Stimulated activated CD4-positive, alpha-beta T cell treated with anti-CD3 and anti-CD28 coated beads, Interleukin-2, amount 100 ng/mL, for 4 hours (primary cell): ENCODE measurements around the gene MAP3K14.
A peak's percentile ranks its signal among the peaks of the same experiment; 100 is the strongest.

Experiments
- DNase-seq: peaks from one replicate; pipeline ENCODE4 v3.0.0-alpha.2; 2020; ENCODE audit warnings: low read depth

The MAP3K14 gene

DNA sequence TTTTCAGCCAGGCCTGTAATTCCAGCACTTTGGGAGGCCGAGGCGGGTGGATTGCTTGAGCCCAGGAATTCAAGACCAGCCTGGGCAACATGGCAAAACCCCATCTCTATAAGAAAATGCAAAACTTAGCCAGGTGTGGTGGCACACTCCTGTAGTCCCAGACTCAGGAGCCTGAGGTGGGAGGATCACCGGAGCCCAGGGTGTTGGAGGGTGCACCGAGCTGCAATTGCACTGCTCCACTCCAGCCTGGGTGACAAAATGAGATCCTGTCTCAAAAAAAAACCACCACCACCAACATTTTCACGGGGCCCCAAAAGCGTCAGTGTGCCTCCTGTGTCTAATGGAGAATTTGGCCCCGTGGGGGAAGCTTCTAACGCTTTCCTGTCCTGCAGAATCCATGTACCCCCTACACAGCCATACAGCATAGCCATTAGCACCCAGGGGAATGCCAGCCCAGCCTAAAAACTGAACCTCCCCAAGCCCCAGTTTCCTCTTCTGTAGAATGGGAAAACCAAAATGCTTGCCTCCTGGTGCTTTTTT, 22.2 kb upstream of the MAP3K14 start:
- no peak for DNase-seq

DNA sequence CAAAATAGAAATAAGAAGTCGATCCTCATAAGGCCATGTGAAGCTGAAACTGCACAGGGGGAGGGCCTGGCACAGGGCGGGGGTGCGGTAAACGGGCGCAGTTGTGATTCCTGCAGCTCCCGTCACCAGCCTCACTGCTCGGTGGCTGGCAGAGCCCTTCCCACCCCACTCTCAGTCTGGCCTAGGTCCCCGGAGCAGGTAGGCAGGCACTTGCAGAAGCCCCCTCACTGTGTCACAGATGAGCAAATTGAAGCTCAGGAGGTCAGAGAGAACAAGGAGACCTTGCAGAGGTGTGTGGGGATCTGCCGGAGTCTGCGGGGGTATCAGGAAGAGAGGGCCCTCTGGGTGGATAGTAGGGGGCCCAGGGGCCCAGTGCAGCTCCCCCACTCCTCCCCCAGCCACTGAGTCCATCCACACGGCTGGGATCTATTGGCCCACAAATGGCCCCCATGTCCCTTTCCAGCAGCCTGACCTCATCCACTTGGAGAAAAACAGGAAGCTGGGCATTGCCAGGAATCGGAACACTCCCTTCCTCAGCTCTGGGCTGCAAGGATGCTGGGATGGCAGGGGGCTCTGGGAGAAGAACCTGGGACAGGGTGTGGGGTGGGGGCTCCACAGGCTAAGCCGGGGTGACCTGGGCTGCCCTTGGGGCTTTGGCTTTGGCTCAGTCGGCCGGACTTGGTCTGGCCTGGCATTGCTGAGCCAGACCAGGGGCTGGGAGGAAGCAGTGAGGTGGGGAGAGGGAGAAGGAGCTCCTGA, 21.4 kb upstream of the MAP3K14 start:
- DNase-seq, result no peak

DNA sequence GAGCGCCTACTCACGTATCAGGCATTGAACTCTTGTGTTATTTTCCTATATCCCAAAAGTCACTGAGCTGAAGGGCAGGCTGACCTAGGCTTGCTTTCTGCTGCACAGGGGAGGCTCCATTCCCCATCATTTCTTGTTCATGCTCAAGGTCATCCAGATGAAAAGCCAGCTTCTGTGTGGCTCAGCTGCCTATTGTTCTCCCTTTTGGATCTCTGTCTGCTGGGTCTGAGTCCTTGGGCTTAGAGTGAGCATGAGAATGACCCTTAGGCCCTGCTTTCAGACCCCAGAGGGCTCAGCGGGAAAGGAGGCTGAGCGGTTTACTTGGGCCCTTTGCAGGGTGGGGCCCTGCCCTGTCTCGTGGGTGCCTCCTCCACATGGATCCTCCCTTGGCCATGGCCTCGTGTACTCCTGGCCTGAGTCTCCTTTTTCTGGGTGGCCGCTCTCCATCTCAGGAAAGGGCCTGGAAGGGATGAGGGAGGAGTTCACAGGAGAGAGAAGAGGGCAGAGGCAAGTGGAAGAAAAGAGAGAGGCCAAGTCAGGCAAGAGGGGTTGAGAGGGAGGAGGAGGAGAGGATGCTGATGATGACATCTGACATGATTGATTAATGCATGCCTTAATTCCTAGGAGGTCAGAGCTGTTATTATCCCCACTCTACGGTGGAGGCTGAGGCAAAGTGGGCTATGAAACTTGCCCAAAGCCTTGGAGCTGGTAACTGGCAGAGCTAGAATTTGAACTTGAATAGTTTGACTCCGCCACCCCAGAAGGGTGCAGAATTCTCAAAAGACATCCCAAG, 19.8 kb upstream of the MAP3K14 start:
- DNase-seq, result no peak

DNA sequence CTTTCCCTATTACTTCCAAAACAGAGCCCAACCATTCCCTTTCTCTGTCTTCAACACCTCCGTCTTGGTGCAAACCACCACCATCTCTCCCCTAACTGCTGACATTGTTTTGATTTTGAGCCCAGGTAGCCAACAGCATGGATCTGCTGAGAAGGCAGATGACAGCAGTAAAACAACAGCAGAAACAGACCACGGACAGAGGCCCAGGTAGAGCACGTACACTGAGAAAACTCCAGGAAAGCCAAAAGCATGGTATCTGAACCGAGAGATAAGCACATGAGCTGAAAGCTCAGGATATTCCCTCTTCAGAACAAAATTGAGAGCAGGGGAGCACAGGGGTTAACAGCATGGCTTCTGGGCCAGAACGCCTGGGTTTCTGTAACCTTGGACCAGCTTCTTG, 18.9 kb upstream of the MAP3K14 start:
- DNase-seq, result no peak

DNA sequence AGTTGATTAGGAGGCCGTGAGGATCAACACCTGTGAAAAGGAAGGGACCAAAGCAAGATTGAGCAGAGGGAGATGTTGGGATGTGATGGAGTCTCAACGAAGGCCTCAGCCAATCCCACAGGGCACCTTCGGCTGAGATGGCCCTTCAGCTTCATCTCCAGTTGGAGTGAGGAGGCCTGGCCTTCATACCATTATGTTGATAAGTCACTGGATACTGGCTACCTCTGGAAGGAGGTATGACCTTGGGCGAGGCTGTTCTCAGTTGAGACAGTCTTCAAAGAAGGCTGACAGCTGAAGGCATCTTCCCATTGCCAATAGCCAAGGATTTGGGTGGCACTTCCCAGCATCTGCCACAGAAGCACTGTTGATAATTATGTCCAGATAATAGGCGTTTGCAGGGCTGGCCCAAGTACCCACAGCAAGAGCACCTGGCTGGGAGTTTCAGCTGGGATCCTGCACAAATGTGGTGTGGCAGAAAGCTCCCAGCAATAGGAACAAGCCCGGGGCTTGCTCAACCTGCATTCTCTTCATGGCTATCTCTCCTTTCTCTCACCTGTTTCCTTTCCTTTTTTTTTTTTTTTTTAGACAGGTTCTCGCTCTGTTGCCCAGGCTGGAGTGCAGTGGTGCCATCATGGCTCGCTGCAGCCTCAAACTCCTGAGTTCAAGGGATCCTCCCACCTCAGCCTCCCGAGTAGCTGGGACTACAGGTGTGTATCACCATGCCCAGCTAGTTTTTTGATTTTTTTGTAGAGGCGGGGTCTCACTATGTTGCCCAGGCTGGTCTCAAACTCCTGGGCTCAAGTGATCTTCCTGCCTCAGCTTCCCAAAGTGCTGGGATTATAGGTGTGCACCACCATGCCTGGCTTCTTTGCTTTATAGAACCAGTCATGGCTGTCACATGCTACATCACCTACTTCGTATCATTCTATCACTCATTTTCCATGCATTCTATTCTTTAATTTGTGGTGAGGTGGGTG, 18.2 kb upstream of the MAP3K14 start:
- no peak for DNase-seq

DNA sequence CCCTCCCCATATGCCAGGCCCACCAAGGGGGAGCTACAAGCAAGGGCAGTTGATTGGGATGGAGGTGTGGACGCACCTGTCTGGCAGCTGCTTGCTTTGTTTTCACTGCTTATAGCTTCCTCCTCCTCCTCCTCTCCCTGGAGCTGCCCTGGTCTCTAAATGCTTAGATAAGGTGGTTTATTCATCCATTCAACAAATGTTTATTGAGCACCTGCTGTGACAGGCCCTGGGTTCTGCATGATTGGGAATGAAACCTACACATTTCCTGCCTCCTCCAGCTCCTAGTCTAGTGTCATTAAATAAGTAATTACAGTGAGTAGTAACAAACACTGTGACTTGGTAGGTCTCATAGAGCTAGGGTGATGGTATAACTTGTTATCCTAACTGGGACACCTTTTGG, 17.4 kb upstream of the MAP3K14 start:
- DNase-seq, result no peak

DNA sequence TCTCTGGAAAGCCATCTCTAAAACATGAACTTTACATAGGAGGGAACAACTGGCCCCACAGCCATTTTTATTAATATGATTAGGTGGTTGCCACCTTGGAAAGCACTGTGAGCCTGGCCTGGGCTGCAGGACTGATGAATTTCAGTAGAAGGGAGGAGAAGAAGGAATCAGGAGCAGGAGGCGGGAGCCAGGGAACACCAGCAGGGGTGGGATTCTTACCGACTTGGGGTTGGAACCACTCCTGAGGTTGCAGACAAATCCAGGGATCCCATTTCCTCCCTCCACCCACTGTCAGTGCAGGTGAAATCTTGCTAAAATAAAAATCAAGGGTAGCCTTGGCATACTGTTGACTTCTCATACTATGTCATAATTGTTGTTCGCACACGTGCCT, 16.9 kb upstream of the MAP3K14 start:
- no peak for DNase-seq

DNA sequence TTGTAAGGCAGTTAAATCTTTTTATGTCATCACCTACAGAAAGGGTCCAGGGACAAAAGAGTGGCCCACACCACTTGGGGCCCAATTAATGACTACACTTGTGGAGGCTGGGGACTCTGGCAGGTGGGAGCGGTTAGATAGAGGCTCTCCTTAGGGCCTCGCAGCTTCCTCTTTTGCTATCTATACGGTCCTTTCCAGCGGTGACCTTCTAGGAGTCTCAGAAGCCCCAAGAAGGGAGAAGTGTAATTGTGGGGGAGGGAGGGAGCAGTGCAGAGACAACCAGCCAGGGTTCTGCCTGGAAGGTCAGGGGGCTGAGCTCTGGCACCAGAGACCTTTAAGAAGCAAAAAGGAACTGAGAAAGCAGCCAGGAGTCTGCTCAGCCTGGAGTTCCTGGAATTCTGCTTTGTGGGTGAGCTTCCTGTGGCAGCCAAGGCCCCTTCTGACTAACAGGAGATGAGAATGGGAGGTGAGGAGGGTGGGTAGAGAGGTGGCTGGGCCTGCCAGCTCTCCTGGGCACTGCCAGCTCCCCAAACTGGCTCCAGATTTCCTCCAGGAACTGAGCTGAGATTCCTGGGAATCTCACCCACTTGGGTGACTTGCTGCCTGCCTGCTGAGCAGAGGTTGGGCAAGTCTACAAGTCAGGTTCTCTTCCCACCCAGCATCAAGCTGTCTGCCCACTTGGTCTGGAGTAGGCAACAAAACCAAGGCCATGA, 16.3 kb upstream of the MAP3K14 start:
- no peak for DNase-seq

DNA sequence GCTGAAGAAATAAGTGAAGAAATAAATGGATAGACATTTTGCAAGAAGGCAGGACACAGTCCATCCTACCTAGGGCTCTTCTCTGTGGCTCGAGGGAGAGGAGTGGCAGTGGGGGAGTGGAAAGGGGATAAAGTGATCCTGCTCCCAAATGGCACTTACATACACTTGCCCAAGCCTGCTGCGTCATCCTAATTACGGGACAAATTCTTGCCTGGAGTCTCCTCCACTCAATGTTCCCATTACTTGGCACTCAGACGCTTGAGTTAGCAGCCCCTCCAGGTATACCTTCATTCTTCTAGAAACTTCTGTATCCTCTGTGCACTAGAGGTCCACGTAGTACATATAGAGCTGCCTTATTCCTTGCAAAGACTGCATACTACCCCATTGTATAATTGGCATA, 15.7 kb upstream of the MAP3K14 start:
- no peak for DNase-seq

DNA sequence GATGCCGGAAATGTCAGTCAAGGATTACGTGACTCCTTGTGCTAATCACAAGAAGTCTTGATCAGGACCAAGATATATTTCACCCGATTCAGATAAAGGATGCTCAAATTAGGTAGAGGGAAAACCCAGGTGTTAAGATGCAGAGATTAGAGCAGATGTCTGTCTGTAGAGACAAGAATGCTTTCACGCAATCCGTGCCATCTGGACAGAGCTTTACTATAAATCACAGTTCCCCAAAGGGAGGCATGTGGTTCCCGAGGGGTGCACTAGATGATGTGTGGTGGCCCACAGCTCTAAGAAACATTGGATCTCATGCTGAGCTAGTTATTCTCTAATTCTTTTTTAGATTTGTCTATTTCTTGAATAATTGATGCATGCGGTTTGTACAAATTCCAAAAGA, 9.8 kb upstream of the MAP3K14 start:
- no peak for DNase-seq

DNA sequence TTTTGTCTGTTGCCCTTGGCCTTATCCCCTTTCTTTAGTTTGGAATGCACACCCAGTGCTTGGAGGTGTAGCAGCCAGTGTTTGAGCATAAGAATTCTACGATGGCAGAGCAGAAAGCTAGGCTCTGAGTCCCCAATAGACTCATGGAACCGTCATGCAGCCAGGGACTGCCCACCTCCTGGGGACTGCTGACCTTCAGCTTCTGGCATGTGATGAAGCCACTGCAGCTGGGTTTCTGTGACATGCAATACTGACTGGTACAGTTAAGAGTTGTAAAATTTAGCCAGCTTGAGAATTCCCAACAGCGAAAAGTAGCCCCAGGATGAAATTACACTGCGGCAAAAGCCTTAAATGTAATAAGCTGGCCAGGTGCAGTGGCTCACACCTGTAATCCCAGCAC, 9.0 kb upstream of the MAP3K14 start:
- DNase-seq, result no peak

DNA sequence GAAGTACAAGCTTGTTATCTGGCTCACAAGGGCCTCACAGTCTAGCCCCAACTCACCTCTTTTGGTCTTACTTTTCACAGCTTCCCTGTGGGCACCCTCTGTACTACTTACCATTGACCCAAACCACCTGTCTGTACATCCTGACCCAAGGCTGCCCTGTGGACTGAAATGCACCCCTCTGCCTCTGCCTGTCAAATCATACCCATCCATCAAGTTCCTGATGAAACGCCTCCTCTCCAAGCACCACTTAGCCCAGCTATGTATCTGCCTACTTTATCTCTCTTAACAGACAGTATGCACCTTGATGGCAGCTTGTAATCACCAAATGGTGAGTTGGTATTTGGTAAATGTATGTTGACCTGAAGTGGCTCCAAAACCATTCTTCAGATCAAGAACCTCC, 7.5 kb upstream of the MAP3K14 start:
- DNase-seq, result no peak

DNA sequence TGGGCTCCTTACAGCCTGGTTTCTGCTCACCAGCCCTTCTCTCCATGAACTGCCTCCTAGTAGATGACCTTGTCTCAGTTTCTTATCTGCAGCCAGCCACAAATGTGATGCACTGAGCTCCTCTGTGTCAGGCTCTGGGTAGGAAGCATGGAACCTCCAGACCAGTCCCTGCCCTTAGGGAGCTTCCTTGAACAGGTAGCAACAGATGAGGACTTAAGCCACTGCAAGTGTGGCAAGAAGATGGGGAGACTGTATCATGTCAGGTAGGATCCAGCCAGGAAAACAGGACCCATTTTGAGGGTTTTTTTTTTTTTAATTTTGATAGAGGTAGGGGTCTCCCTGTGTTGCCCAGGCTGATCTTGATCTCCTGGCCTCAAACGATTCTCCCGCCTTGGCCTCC, 5.3 kb upstream of the MAP3K14 start:
- DNase-seq, result no peak

DNA sequence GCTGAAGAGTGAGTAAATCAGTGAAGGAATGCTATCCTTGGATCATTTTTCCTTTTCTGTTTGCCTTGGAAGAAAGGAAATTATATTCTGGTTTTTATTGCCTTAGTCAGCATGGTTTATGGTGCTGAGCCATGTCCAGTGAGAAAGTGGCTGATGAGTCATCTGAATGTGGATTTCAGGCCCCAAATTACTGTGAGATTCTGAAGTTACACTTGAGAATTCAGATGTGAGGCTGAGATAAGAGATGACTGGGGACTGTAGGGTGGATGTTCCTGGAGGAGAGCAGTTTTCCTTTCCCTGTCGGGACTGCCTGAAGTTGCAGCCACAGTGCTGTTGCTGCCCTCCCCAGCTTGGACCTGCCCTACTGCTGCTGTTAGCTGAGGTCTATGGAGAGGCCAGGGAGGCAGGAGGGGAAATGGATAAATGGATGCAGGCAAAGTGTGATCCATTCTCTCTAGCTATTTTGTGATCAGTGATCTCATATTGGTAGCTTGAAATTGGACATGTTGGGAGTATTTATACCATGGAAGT, 4.2 kb upstream of the MAP3K14 start:
- no peak for DNase-seq

DNA sequence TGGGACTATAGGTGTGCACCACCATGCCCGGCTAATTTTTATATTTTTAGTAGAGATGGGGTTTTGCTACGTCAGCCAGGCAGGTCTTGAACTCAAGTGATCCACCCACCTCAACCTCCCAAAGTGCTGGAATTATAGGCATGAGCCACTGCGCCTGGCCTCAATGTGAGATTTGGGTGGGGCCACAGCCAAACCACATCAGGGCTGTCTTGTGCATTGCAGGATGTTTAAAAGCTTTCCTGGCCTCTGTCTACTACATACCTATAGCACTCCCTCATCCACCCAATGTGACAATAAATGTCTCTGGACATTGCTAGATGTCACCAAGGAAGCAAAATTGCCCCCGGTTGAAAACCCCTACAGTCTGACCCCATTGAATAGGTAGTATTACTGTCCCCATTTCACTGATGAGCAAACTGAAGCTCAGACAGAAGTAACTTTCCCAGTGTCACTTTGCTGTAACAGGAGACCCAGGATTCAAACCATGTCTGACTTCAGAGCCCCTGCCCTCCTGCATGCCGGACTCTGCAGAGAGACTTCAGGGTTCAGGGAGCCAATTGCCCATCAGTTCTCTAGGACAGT, 3.6 kb upstream of the MAP3K14 start:
- DNase-seq, result no peak

DNA sequence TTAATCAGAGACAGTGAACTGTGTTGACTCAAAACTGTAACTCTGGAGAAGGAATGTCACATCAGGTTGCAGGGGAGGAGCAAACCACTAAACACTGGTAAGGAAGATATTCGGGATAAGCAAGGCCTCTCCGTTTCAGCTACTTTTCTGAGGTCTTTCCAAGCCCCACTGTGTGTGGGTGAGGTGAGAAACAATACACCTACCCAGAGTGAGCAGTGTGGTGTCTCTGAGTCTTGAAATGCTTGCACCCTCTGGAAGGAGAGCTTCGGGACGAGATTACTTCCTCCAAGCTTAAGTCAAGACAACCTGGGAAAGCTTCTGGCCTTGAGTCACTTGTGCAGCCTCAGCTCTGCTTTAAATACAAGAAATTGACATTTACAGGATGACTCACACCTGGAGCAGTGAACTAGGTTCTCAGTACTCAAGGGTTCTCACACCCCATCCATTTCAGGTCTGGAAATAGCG, 2.5 kb upstream of the MAP3K14 start:
- no peak for DNase-seq

DNA sequence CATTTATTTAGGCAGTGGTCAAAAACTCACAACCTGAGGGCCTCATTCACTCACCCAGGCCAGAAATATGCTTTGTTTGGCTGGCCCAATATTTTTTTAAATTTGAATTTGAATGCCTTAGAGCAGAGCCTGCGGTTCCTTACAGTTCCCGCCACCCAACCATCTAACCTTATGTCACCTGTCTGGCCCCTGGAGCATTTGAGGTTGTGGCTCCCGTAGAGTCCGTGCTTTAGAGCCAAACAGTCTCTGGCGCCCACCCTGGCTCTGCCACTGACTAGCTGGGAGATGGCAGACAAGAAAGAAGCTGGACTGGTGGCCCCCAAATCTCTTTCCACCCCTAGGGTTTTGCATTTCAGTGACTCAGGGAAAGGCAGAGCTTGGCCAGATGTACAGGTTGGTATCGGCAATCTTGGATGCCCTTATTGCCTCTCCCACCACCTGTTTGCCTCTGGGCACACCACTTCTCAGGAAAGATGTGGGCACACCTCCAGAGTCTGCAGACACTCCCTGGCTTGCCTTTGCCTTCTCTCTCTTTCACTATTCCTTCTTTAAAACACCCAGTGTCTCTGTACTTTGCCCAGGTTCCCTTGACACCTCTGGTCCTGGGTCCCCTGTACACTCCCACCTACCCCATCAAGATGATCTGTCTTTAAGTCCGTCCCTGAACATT, 1.9 kb upstream of the MAP3K14 start:
- no peak for DNase-seq

DNA sequence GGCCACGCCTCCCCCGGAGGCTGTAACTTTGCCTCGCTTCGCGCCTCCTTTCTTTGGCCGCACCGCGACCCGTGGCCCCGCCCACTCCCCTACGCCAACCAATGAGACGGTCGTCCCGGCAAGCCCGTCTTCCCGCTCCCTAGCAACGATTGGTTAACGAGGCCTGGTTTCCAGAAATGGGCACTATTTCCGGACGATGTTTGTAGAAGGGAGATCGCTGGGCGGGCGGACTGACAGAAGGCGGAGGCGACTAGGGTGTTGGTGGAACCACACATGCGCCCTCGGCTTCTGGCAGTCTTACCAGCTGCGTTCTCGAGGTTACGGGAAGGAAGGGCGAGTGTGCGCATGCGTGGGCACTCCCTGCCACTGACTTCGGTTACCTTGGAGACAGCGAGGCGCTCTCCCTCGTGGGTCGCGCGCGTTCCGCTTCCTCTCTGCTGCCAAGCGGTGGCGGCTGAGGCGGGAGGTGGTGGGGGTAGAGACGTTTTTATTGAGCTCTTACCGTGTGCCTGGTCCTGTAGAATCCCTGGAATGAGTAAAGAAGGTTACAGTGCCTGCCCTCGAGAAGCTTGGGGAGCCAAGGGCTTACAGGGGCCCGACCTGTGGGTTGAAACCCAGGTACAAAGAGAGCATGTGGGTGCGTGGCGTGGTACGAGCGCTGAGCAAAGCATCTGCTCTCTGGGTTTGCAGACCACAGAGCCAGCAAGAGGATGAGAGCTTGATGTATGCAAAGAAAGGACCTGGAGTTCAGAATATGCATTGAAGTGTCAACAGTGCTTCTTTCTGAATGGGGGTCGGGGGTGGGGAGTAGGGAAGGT, 500 bp upstream of the MAP3K14 start:
- DNase-seq, result peak; percentile 100
